Measurements from ENCODE around the gene SORL1-AS1.
A peak's percentile ranks its signal among the peaks of the same experiment; 100 is the strongest.

The SORL1-AS1 gene

GRCh38 chr11:121451178-121451985 is 1.4 kb downstream of the SORL1-AS1 start:
- TF ChIP-seq CTCF (IDR thresholded peaks at IDR 0.05), result no peak
- TF ChIP-seq POLR2A (IDR thresholded peaks at IDR 0.05), result no peak
- intact Hi-C loops (cut with DNase I; ENCODE audit: low total_unique reads), result no loop called here
- Histone ChIP-seq H3K36me3 (no peaks in the 10 kb centered on the region), H3K9me3 (no peaks in the 10 kb centered on the region), H3K4me3 (peak overlapping the region; percentile 23 to 80), H3K4me1 (no peaks in the 10 kb centered on the region), H3K27ac (peak overlapping the region in 1 of 2 donors; percentile 4), H3K27me3 (no peaks in the 10 kb centered on the region)
- DNase-seq, result no peak

- H3K4me1 ChIP-seq, result no peaks in the 10 kb centered on the region
- H3K27ac ChIP-seq, result no peak overlapping the region
- no peak for DNase-seq
- no peak for TF ChIP-seq POLR2A (IDR thresholded peaks at IDR 0.05)
- TF ChIP-seq CTCF (IDR thresholded peaks at IDR 0.05), result no peak
- intact Hi-C loops (cut with DNase I; ENCODE audit: low total_unique reads), result no loop called here
- H3K4me3 ChIP-seq, result no peak overlapping the region
- H3K9me3 ChIP-seq, result no peaks in the 10 kb centered on the region
- no peaks in the 10 kb centered on the region for H3K27me3 ChIP-seq
- no peaks in the 10 kb centered on the region for H3K36me3 ChIP-seq
Measured at GRCh38 chr11:121450401-121450800, 2.4 kb downstream of the SORL1-AS1 start.

GRCh38 chr11:121449626-121450025 is 3.1 kb downstream of the SORL1-AS1 start:
- intact Hi-C loops (cut with DNase I; ENCODE audit: low total_unique reads), result no loop called here
- H3K4me3 ChIP-seq, result no peak overlapping the region
- H3K27ac ChIP-seq, result no peak overlapping the region
- H3K27me3 ChIP-seq, result no peaks in the 10 kb centered on the region
- TF ChIP-seq CTCF (IDR thresholded peaks at IDR 0.05) (no peak), POLR2A (IDR thresholded peaks at IDR 0.05) (no peak)
- H3K4me1 ChIP-seq, result no peaks in the 10 kb centered on the region
- H3K36me3 ChIP-seq, result no peaks in the 10 kb centered on the region
- H3K9me3 ChIP-seq, result no peaks in the 10 kb centered on the region
- no peak for DNase-seq

- DNase-seq, result no peak
- no peaks in the 10 kb centered on the region for H3K36me3 ChIP-seq
- no peak overlapping the region for H3K27ac ChIP-seq
- TF ChIP-seq CTCF (IDR thresholded peaks at IDR 0.05) (no peak), POLR2A (IDR thresholded peaks at IDR 0.05) (no peak)
- no peaks in the 10 kb centered on the region for H3K27me3 ChIP-seq
- intact Hi-C loops (cut with DNase I; ENCODE audit: low total_unique reads), result no loop called here
- H3K4me1 ChIP-seq, result no peaks in the 10 kb centered on the region
- H3K4me3 ChIP-seq, result no peak overlapping the region
- no peaks in the 10 kb centered on the region for H3K9me3 ChIP-seq
Measured at GRCh38 chr11:121449123-121449522, 3.6 kb downstream of the SORL1-AS1 start.

GRCh38 chr11:121448431-121448941 is 4.3 kb downstream of the SORL1-AS1 start:
- no peaks in the 10 kb centered on the region for H3K4me1 ChIP-seq
- no peak overlapping the region for H3K4me3 ChIP-seq
- intact Hi-C loops (cut with DNase I; ENCODE audit: low total_unique reads), result no loop called here
- H3K36me3 ChIP-seq, result no peaks in the 10 kb centered on the region
- no peaks in the 10 kb centered on the region for H3K9me3 ChIP-seq
- no peak overlapping the region for H3K27ac ChIP-seq
- no peak for DNase-seq
- H3K27me3 ChIP-seq, result no peaks in the 10 kb centered on the region
- TF ChIP-seq POLR2A (IDR thresholded peaks at IDR 0.05), result no peak

All from uterus (tissue), 3 donors.